Liver (tissue), 9 donors: ENCODE results near the gene MTERF4. TPM values are rescaled to one million over a fixed set of nuclear protein-coding genes. Genes with fewer than 3 reads are reported as not detected.

ENCODE experiments used
- DNase-seq: peaks from one replicate; pipeline ENCODE4 v3.0.0-alpha.2; 2017; ENCODE audit warnings: low spot score
- H3K27ac ChIP-seq, 2 donors: one replicate each; pipeline ENCODE4 v1.7.0; 2013; ENCODE audit warnings: inconsistent platforms in 2 of 2, low read length in 2 of 2, control low read depth in 1 of 2, low read depth in 1 of 2, mild to moderate bottlenecking in 1 of 2
- H3K27me3 ChIP-seq, 4 donors: one replicate each; pipeline versions ENCODE4 v1.6.1 to v1.7.0; 2013; ENCODE audit warnings: low read length in 3 of 4, inconsistent platforms in 1 of 4, mild to moderate bottlenecking in 1 of 4, moderate library complexity in 1 of 4; ENCODE audit not compliant: control insufficient read depth in 4 of 4, insufficient read depth in 4 of 4
- H3K36me3 ChIP-seq, 4 donors: one replicate each; pipeline versions ENCODE4 v1.6.1 to v1.7.0; 2013; ENCODE audit warnings: low read length in 3 of 4, mild to moderate bottlenecking in 3 of 4, low read depth in 1 of 4, moderate library complexity in 1 of 4; ENCODE audit not compliant: control insufficient read depth in 4 of 4, insufficient read depth in 3 of 4
- H3K4me1 ChIP-seq, 4 donors: one replicate each; pipeline versions ENCODE4 v1.6.1 to v1.7.0; 2013; ENCODE audit warnings: low read length in 3 of 4, mild to moderate bottlenecking in 3 of 4, moderate library complexity in 1 of 4; ENCODE audit not compliant: control insufficient read depth in 4 of 4, insufficient read depth in 4 of 4
- H3K4me3 ChIP-seq, 3 donors: one replicate each; pipeline versions ENCODE4 v1.6.1 to v1.7.0; 2013; ENCODE audit warnings: low read length in 3 of 3, control low read depth in 1 of 3, low read depth in 1 of 3, mild to moderate bottlenecking in 1 of 3
- H3K9ac ChIP-seq, 2 donors: one replicate each; pipeline ENCODE4 v1.7.0; 2013; ENCODE audit warnings: low read length in 2 of 2, mild to moderate bottlenecking in 2 of 2, moderate library complexity in 2 of 2, control low read depth in 1 of 2, low read depth in 1 of 2
- H3K9me3 ChIP-seq, 4 donors: one replicate each; pipeline versions ENCODE4 v1.6.1 to v1.7.0; 2013; ENCODE audit warnings: low read length in 3 of 4; ENCODE audit not compliant: control insufficient read depth in 4 of 4
- ATF3 ChIP-seq: IDR thresholded peaks from 2 replicates; pipeline ENCODE4 v1.6.1; 2016; ENCODE audit warnings: antibody characterized with exemption
- EGR1 ChIP-seq, 2 donors: IDR thresholded peaks; 2 replicates each; pipeline ENCODE4 v1.6.1; 2016 to 2018; ENCODE audit warnings: antibody characterized with exemption in 2 of 2, low read depth in 2 of 2
- GABPA ChIP-seq, 2 donors: IDR thresholded peaks in 1 of 2; conservative IDR thresholded peaks in 1 of 2; 2 replicates each; pipeline ENCODE4 v1.6.1; 2016; ENCODE audit warnings: antibody characterized with exemption in 2 of 2, mild to moderate bottlenecking in 1 of 2, moderate library complexity in 1 of 2
- HNF4A ChIP-seq, 2 donors: conservative IDR thresholded peaks; 2 replicates each; pipeline ENCODE4 v1.6.1; 2016; ENCODE audit warnings: antibody characterized with exemption in 2 of 2, mild to moderate bottlenecking in 2 of 2
- HNF4G ChIP-seq: IDR thresholded peaks from 2 replicates; pipeline ENCODE4 v1.6.1; 2016; ENCODE audit warnings: antibody characterized with exemption
- JUND ChIP-seq, 2 donors: IDR thresholded peaks; 2 replicates each; pipeline ENCODE4 v1.6.1; 2016; ENCODE audit warnings: antibody characterized with exemption in 2 of 2
- NR2F2 ChIP-seq: IDR thresholded peaks from 2 replicates; pipeline ENCODE4 v1.6.1; 2016; ENCODE audit warnings: antibody characterized with exemption
- RAD21 ChIP-seq, 2 donors: IDR thresholded peaks; 2 replicates each; pipeline ENCODE4 v1.6.1; 2016; ENCODE audit warnings: antibody characterized with exemption in 2 of 2, mild to moderate bottlenecking in 2 of 2
- REST ChIP-seq: IDR thresholded peaks from 2 replicates; pipeline ENCODE4 v1.6.1; 2016; ENCODE audit warnings: antibody characterized with exemption, mild to moderate bottlenecking
- RXRA ChIP-seq, 2 donors: IDR thresholded peaks; 2 replicates each; pipeline ENCODE4 v1.6.1; 2017 to 2018; ENCODE audit warnings: antibody characterized with exemption in 2 of 2, mild to moderate bottlenecking in 1 of 2
- WGBS: extraction: QIAGEN DNeasy Blood & Tissue Kit; methylation state at CpG from one replicate; pipeline ENCODE4 v1.1.7; 2013; 5-methylcytosine and 5-hydroxymethylcytosine counted together
- polyA plus RNA-seq, 2 donors: library from polyadenylated mRNA; stranded (reverse) in 1 of 2; unstranded in 1 of 2; fragments of 200-250 nt in 1 of 2; fragments of >200 nt in 1 of 2; fragmentation: Nextera tagmentation in 1 of 2; extraction: Ambion mirVana in 1 of 2; gene quantifications; one replicate each; pipeline versions ENCODE4 v1.2.1 to v1.2.3, GENCODE V29; 2013 to 2015
- total RNA-seq, 2 donors: library from RNA; depleted of rRNA; stranded (reverse); fragments of >200 nt; gene quantifications; one replicate each; pipeline ENCODE4 v1.2.3, GENCODE V29; 2014
- TF ChIP-seq, protein P1 (sequence below): IDR thresholded peaks from 2 replicates; pipeline ENCODE4 v1.6.1; 2016; ENCODE audit warnings: antibody characterized with exemption
- TF ChIP-seq, protein P2 (sequence below): IDR thresholded peaks from 2 replicates; pipeline ENCODE4 v1.6.1; 2016; ENCODE audit warnings: antibody characterized with exemption
- donor health status: healthy.
- donor health status: healthy.
- donor health status: healthy.
- donor health status: healthy.
- donor health status: healthy.

Gene MTERF4
- total and polyA plus RNA-seq, 4 donors: 13.3 to 36.7 (median 20.3) TPM

GRCh38 chr2:241053576-241054251 lies 48.4 kb downstream of the MTERF4 start:
- TF ChIP-seq, protein P1, sequence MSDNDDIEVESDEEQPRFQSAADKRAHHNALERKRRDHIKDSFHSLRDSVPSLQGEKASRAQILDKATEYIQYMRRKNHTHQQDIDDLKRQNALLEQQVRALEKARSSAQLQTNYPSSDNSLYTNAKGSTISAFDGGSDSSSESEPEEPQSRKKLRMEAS: no peak
- peak; percentile 22 for DNase-seq
- Histone ChIP-seq H3K9ac (no peak overlapping the region), H3K27me3 (no peaks in the 10 kb centered on the region), H3K27ac (no peak overlapping the region), H3K4me1 (no peaks in the 10 kb centered on the region), H3K9me3 (no peaks in the 10 kb centered on the region), H3K4me3 (no peak overlapping the region), H3K36me3 (peaks cover 2 to 56% (median 18%) of the 10 kb centered on the region in 4 donors)
- 96% methylated on average over 8 of the region's 8 CpGs for whole genome bisulfite sequencing

DNA sequence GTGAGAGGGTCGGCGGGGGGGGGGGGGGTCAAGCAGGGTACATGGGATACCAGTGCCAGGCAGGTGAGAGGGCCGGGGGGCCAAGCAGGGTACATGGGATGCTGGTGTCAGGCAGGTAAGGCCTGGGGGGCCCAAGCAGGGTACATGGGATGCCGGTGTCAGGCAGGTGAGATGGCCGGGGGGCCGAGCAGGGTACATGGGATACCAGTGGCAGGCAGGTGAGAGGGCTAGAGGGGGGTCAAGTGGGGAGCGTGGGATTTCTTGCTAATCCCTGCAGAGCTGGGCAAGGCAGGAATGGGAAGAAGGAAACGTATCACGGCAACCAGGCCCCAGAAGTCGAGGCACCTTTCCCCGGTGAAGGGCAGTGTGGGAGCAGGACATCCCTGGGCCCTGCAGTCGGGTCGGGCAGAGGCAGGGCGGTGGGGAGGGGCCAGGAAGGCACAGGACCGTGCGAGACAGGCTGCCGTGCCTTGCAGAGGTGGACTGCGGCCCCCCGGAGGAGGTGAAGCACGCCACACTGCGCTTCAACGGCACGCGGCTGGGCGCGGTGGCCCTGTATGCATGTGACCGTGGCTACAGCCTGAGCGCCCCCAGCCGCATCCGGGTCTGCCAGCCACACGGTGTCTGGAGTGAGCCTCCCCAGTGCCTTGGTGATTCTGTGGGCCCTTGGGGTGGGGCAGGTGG lies 49.3 kb downstream of the MTERF4 start:
- no peaks in the 10 kb centered on the region for H3K9me3 ChIP-seq
- peaks cover 2 to 64% (median 19%) of the 10 kb centered on the region in 4 donors for H3K36me3 ChIP-seq
- no peak for TF ChIP-seq RAD21 (IDR thresholded peaks at IDR 0.05)
- TF ChIP-seq JUND (IDR thresholded peaks at IDR 0.05): no peak
- TF ChIP-seq, protein P2, sequence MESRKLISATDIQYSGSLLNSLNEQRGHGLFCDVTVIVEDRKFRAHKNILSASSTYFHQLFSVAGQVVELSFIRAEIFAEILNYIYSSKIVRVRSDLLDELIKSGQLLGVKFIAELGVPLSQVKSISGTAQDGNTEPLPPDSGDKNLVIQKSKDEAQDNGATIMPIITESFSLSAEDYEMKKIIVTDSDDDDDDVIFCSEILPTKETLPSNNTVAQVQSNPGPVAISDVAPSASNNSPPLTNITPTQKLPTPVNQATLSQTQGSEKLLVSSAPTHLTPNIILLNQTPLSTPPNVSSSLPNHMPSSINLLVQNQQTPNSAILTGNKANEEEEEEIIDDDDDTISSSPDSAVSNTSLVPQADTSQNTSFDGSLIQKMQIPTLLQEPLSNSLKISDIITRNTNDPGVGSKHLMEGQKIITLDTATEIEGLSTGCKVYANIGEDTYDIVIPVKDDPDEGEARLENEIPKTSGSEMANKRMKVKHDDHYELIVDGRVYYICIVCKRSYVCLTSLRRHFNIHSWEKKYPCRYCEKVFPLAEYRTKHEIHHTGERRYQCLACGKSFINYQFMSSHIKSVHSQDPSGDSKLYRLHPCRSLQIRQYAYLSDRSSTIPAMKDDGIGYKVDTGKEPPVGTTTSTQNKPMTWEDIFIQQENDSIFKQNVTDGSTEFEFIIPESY: no peak
- no peak for TF ChIP-seq GABPA (IDR thresholded peaks at IDR 0.05 in 1 of 2, conservative IDR thresholded peaks at IDR 0.05 in 1 of 2)
- TF ChIP-seq RXRA (IDR thresholded peaks at IDR 0.05): no peak
- TF ChIP-seq NR2F2: no peak
- TF ChIP-seq HNF4G: no peak
- TF ChIP-seq, protein P1: no peak
- no peak for TF ChIP-seq EGR1 (IDR thresholded peaks at IDR 0.05; ENCODE audit: low read depth in 2 of 2)
- no peak for TF ChIP-seq HNF4A (conservative IDR thresholded peaks at IDR 0.05)
- TF ChIP-seq ATF3: no peak
- TF ChIP-seq REST: no peak
- no peak overlapping the region for H3K4me3 ChIP-seq
- no peak overlapping the region for H3K9ac ChIP-seq
- WGBS: 95% methylated on average over 31 of the region's 31 CpGs
- H3K27ac ChIP-seq: no peak overlapping the region
- no peak for DNase-seq
- H3K27me3 ChIP-seq: no peaks in the 10 kb centered on the region
- no peaks in the 10 kb centered on the region for H3K4me1 ChIP-seq
